Hypothalamus (tissue), 51 donors: ENCODE results near the gene VIPAS39.

ENCODE experiments used
- DNase-seq, 51 donors: peaks; one replicate each; lab custom pipeline; 2025; lab: John Stamatoyannopoulos, UW

VIPAS39 gene

DNA sequence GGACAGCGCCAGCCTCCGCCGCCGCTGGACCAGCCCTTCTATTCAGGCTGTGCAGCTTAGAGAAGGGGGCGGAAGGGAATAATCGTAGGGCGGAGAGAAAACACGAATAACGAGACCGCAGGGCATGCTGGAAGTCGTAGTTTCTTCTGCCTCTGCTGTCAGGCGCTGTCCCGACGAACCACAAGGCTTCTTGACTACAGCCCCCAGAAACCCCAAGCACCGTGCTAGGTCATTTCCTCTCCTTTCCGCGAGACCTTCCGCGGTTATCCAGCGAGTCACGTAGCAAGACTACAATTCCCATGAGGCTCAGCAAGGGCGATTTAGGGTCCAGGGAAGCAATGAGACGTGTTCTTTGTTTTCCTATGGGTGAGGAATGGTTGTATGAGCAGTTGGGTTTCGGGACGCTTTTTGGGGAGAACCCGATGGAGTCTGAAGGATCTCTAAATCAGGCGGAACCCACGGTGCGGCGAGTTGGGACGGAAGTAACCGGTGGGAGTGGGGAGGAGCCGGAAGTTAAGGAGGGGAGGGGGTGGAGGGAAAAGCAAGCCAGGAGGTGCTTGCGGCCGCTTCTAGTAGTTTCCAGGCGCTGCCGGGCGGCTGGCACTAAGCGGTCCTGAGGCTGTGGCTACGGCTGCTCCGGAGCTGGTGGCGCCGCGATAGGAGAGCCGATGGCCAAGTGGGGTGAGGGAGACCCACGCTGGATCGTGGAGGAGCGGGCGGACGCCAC is at the start of gene VIPAS39, which contains the start of gene AHSA1:
TSS of gene VIPAS39 (minus strand) at position 80 of the 727 bp plus-strand sequence. CDS start 3,499 bp downstream, outside the sequence.
TSS of gene AHSA1 (plus strand) at position 572 of the 727 bp plus-strand sequence. CDS start at position 669, 97 bp downstream.
- DNase-seq: peak; percentile 74 to 100 (median 96)

DNA sequence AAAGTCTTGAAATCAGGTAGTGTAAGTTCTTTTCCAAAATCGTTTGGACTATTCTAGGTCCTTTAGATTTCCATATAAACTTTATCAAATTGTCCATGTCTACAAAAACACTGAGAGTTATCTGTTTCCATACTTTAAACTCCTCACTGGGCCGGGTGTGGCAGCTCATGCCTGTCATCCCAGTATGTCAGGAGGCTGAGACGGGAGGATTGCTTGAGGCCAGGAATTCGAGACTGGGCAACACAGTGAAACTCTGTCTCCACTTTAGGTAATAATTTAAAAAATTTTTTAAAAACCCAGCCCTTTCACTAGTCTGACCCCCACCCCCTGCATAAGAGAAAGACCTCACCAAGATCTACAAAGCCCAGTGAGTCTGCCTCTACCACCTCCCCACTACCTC is 47.6 kb upstream of the VIPAS39 start:
- no peak for DNase-seq

DNA sequence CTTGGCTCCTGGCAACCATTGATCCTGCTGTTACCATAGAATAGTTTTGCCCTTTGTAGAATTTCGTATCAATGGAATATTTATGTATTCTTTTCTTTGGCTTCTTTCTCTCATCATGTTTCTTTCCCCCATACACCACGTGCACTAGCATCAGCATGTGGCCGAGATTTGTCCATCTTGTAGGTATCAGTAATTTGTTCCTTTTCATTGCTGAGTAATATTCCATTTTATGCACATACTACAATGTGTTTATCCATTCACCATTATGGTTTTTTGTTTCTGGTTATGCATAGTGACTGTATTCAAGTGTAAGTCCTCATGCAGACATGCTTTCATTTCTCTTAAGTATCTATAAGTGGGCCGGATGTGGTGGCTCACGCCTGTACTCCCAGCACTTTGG is 45.7 kb upstream of the VIPAS39 start:
- no peak for DNase-seq

DNA sequence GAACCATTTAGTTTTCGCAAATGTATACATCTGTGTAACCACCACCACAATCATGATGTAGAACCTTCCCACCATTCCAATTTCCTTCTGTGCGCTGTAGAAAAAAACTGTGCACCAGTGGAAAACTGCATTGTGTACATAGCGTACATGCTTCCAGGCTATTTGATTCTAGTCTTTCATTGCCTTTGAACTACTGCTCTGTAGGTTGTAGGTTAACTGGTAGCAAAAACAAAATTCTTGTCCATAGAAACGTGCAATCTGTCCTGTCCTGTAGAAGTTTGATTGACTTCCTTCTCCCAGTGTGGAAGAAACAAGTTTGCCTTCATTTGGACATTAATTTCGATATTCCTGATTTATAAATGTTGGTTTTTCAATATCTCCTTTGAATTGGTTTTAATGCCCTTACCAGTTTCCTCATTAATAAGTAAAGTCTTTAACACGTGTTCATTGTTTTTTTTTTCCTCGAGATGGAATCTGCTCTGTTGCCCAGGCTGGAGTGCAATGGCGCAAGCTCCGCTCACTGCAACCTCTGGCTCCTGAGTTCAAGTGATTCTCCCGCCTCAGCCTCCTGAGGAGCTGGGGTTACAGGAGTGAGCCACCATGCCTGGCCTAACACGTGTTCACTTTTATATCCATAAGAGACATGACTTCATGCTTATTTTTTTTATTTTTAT is 44.8 kb upstream of the VIPAS39 start:
- no peak for DNase-seq

DNA sequence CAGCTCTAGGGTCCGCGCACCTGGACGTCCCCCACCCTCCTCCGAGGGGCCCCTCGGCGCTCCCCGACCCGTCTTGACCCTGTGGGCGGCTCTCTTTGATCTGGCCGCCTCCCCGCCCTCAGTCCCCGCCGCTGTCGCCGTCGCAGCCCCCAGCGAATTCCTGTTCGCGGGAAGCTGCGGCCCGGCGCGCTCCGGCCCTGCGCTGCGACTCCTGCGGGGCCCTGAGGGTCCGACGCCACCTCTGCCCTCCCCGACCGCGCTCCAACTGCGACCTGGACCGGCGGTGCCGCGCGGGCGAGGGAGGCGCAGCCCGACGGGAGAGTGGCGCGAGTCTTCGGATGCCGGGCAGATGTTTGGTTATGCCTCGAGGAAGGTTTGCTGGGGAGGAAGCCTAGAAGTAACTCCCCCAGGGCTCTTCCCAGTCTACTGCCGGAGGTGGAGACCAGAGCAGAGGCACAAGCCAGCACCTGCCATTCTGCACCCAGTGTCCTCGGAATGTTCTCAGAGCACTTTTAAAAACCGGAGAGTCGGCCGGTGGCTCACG is 41.7 kb upstream of the VIPAS39 start:
- DNase-seq: no peak

DNA sequence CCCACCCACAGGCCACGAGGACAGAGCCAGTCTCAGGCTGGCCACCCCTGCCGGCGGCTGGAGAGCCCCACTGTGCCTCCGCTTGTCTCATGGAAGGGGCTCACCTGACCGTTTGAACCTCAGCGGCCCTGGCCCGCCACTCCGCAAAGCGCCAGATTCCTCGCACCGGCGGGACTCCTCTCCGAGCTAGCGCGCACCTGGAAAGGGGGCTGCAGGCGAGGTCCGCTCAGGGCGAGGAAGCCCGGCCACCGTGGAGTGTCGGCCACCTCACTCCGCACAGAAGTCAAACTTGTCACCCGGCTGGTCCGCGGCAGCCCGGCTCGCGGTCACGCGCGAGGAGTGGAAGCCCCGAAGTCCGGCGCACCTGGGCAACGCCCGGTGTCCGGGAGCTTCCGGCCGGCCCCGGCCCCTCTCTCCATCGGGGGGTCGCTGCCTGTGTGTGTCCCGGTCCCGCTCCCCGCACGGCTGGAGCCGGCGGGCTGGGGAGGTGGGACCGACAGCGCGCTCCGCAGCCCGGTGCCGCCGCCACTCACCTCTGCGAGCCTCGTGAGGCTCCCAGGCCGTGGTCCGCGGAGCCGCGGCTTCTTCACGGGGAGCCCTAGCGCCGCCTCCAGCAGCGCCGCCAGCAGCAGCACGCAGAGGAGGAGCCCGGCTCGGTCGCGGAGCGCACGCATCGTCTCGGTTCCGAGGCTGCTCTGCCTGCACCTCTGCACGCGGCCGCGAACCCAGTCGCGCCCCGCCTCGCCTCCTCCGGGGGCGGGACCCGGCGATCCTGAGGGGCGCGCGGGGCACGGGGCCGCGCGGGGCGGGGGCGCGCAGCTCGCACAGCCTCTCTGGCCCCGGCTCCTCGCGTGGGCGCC is 40.9 kb upstream of the VIPAS39 start, which contains the start of gene ISM2:
TSS of gene ISM2 (minus strand) at position 697 of the 860 bp plus-strand sequence. CDS start at position 674, 23 bp downstream.
- peak in 9 of 51 donors; percentile 14 to 34 (median 21) for DNase-seq

DNA sequence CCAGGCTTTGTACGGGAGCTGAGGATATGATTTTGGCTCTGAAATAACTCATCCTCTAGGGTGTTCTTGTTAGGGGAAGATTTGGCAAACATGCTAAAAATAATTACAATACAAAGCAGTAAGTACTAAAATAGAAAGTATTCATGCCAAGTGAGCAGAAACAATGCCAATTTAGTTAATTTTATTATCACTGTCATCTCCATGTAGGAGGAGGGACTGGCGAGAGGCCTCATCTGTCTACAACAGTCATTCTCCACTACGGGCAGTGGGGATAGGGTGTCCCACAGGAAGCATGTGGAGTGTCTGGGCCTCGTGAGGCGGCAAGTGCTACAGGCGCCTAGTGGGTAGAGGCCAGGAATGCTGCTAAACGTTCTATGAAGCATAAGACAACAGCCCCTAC is 37.9 kb upstream of the VIPAS39 start:
- DNase-seq: peak in 2 of 51 donors; percentile 32 to 48

DNA sequence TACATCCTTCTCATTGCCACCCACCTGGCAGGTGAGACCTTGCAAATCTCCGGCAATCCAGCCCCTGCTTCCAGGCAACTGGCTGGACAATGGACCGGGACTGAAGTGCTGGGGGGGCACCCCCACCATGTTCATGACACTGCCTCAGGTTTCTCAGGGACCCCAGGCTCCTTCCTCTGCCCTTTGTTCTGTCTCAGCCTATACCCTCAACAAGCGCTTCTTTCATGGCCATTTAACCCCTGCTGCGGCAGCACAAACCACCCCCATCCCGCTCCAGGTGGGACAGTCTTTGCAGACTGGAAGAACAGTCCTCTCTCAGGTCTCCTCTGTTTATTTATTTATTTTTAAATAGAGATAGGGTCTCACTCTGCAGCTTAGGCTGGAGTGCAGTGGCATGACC is 33.7 kb upstream of the VIPAS39 start:
- no peak for DNase-seq

DNA sequence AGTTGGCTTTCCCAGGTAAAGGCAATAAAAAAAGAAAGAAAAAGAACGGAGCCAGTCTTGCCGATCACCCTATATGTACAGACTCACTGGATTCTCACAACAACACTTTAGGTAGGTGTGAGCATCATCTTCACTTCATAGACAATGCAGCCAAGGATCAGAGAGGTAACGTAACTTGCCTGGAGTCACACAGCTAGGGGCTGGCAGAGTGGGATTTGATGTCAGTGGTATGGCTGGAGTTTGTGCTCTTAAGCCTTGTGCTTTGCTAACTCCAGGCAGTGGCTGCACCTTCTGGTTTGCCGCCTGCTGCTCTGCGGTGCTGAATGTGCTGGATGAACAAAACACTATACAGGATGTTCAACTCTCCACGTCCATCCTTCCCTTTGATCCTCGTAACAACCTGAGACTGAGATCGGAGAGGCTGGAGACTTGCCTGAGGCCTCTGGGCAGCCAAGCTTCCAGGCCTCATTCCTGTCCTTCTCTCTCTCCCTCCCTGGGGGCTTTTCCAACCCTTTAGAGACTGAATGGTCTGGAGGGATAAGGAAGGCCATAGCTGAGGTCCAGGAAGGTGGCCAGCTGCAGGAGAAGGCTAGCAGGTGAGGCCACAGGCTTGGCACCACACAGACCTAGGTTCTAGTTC is 33.1 kb upstream of the VIPAS39 start:
- no peak for DNase-seq

DNA sequence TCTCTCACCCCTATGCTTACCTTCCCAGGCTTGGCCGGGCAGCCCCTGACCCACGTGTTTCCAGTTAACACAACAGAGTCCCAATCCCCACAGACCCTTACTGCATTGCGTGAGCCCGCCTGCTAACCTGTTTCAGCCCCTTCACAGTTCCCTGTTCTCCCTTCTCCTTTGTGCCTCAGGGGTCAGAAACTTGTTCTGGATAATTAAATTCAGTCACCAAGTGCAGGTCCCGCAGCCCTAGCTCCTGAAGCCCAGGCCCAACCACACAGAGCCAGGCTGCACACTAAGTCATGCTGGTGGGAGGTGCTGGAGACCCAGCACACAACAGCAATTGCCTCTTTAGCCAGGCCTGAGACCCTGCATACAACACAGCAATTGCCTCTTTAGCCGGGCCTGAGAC is 31.6 kb upstream of the VIPAS39 start:
- DNase-seq: no peak

DNA sequence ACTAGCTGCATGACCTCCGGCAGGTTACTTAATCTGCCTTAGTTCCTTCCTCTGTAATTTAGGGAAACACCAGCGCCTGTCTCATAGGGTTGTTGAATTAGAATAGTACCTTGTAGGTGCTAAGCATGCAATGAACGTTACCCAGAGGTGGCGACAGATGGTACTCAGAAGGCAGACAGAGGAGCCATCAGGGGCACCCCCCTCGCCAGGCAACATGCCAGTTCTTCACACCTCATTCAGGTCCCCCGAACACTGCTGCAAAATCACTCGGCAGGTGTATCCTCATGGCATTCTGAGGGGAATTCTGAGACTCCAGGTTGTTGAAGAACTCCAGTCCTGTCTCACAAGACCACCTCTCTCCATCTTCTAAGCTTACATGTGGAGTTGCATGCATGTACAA is 31.2 kb upstream of the VIPAS39 start:
- no peak for DNase-seq

DNA sequence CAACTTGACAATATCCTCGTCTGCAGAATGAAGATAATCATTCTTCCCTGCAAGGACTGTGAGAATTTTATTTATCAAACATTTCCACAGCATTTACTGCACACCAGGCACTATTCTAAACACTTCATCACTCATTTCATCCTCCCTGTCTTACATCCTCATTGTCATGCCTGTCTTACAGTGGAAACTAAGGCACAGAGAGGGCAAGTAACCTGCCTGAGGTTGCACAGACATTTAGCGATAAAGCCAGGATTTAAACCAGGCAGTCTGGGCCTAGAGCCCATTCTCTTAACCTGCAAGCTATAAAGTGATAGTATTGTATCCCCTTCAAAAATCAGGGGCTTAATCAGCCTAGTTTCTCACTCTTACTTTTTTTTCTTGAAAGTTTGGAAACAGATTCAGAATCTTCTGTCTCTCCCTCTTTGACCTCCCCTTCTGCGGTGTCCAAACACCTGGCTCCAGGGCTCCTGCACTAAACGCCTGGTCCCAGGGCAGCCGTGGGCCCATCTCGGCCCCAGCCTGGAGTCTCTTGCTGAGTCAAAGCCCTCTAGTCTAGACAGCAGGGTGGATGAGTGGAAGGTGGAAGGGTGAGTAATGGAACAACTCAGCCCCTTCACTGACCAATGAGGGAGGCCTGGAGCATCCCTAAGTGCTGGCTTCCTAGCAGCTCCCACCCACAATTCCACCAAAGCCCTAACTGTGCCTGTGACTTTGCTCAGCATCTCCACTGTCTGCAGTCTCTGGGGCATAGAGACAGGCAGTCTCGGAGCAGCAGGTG is 28.7 kb upstream of the VIPAS39 start:
- DNase-seq: peak in 1 of 51 donors; percentile 10

DNA sequence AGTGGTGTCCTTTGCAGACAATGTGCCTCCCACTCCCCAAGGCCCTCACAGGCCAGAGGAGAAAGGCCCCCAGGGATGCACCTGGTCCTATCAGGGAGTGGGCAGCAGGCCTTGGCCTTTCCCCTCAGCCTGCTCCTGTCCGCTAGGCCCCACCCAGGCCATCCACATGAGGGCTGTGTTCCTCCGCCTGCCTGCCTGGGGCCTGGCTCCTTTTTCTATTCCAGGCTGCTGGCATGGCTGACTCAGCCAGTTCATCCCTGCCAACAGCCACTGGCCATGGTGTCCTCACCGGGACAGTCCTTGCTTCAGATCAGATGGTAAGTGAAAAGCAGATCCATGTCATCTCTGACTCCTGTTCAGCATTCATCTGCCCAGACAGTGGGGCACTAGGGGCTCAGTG is 27.9 kb upstream of the VIPAS39 start:
- no peak for DNase-seq

DNA sequence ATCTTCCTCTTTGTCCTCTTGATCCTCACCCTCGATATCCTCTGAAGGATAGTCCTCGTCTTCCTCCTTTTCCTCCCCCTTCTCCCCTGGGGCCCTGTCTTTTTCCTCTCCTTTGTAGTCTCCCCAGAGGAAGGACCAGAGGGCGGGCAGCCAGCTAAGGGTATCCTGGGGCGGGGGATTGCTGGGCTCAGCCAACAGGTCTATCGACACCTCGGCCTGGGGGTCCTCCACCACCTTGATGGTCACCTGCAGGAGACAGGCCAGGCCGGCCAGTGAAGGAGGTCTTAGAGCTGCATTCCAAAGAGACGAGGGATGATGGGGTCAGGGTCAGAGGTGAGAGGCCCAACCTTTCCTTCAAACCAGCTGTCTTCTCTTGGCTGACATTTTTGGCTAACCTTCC is 25.0 kb upstream of the VIPAS39 start:
- DNase-seq: no peak

DNA sequence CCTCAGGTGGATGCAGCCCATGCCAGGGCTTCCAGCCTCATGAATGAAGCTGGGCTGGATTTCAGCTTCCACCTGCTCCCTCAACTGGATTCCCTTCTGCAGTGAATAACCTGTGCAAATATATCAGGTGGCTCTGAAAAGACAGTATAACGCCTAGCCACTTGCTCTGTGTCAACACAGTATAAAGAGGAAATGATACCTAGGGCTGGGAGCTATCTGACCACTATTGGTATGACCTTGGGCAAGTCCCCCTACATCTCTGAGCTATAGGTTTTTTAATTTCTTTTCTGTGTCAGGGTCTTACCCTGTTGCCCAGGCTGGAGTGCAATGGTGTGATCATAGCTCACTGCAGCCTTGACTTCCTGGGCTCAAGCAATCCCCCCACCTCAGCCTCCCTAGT is 21.4 kb upstream of the VIPAS39 start:
- no peak for DNase-seq

DNA sequence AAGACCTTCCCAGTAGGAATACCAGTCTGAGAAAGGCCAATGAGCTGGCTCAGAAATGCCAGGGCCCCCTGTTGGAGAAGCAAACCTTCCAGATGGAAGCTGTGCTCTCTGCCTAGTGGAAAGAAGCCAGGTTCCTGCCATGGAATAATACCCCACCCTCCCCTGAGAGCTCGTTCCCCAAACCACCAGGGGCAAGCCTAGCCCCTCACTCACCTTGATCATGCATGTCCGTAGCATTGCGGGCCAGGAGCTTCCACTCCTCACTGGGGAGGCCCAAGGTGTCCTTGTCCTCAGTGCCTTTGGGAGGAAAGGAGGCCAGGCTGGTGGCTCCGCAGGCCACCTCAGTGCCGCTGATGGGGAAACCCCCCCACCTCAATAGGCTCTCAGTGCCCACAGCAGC is 20.6 kb upstream of the VIPAS39 start:
- no peak for DNase-seq

DNA sequence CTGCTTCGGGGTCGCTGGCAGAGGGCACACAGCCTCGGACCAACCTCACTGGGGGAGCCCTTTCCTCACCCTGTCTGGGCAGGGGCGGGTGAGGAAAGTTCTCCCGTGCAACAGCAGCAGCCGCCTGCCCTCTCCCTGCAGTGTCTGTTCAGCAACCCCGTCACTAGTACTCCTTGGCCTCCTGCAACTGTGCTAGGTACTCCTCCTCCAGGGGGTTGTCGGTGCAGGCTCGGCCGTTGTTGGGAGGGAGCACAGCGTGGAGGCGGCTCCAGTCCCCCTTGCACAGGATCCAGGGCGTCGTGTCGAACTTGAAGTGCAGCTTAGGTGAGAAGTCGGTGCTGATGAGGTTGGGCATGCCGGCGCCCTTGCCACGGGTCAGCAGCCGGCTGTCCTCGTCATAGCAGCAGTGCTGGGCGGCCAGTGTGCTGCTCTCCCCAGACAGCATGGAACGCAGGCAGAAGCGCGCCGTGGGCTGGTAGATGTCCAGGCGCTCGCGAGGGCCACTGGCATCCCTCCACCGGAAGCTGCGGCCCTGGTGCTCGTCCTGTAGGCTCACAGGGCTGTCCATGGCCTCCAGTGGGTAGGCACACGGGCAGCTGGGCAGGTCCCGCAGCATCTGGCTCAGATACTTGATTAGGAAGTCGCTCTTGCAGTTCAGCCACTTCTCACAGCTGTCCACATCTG is 18.2 kb upstream of the VIPAS39 start:
- no peak for DNase-seq

DNA sequence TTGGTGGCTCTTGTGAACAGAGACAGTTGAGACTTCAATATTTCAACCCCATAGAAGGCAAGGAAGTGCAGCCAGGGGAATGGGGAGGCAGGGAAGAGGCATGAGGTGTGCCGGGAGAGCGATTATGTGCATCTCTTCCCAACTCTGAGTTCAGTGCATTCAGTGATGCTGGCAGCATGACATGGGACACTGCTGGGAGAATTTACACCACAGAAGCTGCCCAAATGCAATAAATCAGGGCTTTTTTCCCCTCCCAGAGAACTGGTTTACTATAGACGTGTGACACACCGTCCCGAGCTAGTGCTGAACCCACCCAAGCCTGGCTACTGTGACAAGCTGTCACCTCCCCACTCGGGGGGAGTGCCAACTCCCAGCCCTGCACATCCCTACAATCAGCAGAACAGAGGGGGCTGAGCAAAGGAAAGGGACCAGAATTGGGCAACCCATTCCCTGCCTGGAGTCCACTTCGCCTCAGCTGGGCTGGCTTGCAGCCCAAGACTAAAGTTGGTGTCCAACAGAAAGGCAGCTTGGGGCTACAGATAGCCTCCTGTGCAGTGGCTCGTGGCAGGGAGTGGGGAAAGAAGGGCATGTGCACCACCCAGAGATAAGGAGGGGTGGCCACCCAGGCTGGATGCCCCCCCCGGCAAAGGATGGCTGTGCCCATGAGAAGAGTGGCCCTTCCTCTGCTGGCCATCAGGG is 17.2 kb upstream of the VIPAS39 start:
- DNase-seq: no peak
